ENCODE measurements around the gene VPS41. TPM values are rescaled to one million over a fixed set of nuclear protein-coding genes. Genes with fewer than 3 reads are reported as not detected.

VPS41 gene
- total RNA-seq, 1 donor from 2014 or later = 60.4 TPM

DNA sequence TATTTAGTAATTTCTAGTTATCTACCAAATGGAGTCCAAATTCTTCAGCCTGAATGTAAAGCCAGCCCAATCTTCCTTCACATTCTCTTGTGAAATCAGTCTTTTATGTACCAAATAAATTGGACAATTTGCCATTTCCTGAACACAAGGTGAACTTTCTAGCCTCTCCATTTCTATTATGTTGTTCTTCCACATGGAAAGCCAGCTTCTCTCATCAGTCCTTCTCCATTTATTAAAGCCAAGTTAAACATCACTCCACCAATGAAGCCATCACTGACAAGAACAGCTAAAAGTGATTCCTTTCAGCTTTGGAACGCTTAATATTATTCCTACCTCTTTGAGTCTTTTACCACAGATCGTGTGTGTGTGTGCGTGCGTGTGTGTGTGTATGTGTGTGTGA lies 88.4 kb downstream of the VPS41 start:
- intact Hi-C loops (cut with micrococcal nuclease) = no loop called here

DNA sequence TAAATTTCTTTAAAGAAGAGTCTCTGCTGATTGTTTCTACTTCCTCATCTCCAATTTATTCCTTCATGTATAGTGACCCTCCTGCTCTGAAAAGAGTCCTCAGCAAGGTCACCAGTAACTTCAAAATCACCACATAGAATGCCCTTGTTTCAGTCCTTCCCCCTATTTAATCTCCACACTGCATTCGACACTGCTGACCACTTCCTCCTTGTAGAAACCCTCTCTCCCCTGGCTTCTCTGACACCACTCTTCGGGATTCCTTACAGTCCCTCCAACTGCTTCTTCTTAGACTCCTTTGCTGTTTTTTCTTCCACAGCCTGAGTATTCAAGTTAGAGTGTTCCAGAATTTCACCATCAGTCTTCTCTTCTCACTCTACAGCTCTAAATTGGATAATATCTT lies 89.5 kb downstream of the VPS41 start:
- intact Hi-C loops (cut with micrococcal nuclease) = no loop called here

DNA sequence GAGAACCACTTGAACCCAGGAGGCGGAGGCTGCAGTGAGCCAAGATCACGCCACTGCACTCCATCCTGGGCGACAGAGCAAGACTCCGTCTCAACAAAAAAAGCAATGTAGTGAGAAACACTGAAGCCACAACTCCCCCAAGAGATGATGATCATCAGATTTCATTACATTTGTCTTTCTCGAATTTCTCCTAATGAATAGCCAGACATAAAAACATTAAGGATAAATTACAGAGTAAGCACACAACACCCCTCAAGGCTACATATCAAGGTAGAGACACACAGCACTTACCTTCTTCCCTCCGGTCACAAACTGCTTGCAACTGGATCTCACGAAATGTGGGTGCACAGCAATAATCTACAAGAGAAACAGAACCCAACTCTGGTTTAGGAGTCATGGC lies 91.5 kb downstream of the VPS41 start:
- intact Hi-C loops (cut with micrococcal nuclease) = no loop called here

DNA sequence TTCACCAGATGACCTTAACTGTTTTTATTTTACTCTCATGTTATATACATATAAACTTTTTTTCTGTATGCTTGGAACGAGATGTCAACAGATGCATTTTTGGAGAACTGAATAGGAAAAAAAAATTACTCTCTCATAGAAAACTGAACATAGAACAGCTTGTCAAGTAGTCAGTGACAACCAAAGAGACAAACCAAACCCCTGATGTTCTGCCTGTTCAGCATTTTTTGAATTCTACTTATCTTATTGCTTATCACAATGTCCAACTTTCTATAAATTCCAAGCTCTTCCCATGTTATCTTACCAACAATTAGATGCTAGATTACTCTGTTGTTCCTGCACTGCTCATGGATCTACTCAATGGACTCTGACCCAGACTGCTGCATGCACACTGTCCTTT lies 95.2 kb downstream of the VPS41 start:
- intact Hi-C loops (cut with micrococcal nuclease) = no loop called here

DNA sequence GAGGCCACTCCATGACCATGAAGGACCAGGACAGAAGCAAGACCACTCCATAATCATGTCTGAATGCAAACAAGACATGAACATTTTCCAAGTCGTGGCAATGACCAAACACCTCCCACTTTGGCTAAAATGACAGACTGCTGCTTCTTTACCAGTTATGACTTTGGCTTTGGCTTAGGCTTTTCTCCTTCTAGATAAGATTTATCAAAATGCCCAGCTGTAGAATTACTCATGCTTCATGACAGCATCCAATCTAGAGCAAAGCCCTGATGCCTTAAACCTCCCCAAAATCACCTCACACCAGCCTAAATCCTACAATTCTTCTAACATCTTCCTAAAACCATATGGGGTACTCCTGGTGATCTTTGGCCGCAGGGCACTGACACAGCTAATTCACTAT lies 102.1 kb downstream of the VPS41 start:
- intact Hi-C loops (cut with micrococcal nuclease) = no loop called here

DNA sequence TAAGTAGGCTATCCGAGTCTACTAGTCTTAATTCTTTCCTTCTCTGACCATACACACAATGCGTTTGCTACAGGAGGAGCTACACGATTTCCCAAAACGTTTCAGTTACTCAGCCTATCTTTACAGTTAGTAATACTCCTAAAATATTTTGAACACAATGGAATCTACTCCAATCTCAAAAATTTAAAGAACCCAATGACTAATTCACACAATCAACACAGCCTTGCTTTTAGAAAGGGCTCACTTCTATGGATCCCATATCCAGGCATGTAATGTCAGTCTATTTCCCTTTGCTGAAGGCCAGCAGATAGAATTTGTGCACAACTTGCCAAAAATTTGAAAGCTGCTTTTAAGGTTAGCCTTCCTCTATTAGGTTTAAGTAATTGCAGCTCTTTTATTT lies 107.2 kb downstream of the VPS41 start:
- intact Hi-C loops (cut with micrococcal nuclease) = no loop called here

DNA sequence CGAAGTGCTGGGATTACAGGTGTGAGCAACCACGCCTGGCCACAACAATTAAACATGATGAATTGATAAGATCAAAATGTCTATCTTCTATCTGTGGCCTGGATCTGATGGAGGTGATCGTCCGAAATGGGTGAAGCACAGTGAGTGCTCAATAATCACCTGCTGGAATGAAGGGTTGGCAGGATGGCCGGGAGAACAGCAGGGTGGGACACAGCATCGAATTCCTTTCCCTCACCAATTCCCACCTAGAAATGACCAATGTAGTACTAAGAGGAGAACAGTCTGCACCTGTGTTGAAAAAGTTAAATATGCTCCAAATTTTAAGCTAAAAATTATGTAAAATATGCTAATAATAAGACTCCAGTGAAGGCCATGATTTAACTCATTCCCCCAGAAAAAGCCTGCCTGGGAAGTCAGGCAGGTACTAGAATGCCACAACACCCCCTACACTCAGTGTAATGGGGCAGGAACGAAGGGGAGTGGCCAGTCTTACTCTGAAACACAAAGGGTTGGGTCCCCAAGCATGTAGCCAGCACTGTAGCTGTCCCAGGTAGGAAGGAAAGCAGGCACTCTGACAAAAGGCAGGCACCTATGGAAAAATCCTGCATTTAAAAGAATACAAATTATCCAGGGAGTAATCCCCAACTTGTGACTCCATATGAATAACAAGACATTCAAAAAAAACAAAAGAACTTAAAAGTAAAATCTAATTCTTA lies 110.3 kb downstream of the VPS41 start:
- intact Hi-C loops (cut with micrococcal nuclease) = no loop called here

DNA sequence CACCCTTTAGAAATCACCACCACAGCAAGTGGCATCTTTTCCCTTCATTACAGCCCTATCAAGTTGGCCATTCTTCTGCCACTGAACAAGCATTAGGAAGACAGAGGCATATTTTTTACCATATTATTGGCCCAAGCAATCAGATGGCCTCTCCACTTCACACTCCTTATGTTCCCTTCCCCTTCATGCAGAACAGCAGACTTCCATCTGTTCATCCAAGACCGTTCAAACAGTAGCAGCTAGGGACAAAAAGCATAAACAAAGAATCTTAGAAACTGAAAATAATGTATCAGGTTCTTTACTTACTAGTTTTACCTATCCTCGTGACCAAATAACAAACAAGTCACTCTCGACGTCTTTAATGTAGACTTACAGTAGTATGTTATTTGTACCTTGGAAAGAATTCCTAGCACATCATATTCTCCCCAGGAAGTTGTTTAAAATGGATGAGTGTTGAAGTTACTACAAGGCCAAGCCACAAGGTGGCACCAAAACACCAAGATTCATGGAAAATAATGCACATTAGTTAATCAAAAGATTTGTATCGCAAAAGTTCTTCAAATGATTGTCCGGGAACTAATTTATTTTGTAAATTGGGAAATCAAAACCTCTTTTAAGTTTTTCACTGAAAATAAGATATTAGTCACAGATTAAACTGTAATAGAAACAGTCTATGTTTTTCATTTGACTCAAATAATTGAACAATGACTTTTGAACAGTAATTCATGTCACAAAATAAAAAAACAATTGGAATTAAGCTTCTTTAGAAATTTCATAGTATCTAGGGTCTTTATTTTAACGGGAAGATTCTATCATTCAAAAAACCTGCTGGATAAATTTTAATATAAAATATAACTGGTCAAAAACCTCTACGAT lies 112.1 kb downstream of the VPS41 start:
- intact Hi-C loops (cut with micrococcal nuclease) = loop anchor here (1.0 kb wide), 2 partner anchors 135 to 723 kb away; no protein-coding TSS in a partner anchor

DNA sequence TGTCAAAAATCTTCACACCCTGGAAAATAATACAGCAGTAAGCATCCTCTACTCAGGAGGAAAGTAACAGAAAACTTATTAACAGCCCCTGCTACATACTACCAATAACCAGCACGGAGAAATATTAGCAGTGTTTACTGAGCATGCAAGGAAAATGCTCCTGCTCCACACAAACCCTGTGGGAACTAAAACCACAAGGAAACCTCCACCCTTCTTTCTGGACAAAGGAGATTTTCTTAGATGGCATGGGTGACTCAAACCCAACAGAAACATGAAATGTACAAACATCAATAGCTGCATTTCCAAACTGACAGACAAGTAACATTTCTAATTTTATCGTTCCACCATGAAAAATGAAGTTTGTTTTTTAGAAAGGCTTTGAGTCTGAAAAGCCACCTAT lies 113.4 kb downstream of the VPS41 start:
- intact Hi-C loops (cut with micrococcal nuclease) = no loop called here

DNA sequence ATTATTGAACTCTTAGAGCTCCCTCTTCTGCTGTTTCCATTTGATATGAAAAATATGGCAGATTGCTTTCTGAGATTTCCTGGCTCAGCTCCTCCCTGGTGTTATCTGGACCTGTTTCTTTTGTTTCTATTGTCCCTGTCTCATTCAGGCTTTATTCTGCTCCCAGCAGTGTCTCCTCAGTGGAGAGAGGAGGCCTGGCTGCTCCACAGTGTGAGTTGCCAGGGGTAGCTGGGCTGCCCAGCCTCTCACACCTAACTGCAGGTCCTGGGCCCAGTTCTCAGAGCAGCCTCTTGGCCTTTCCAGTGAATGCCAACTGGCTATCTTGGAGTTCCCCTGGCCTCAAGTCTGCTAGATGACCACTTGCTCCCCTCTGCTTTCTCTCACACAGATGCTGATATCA lies 127.0 kb downstream of the VPS41 start:
- intact Hi-C loops (cut with micrococcal nuclease) = no loop called here

DNA sequence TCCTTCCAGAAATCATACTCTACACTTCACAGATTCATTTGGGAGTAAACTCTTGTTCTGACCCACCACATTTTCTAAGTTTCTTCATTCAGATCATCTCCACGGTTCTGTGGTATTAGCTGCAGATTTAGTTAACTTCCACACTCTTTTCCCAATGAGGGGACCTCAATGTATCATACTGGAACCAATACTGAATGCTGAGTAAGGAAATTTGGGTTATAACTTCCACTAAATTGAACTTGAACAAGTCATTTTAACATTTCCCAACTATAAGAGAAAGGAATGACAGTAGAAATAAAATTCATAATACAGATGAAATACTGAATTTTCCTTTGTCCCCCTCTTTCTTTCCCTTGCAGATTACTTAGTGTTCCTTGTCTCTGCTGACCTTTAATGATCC lies 131.4 kb downstream of the VPS41 start:
- intact Hi-C loops (cut with micrococcal nuclease) = no loop called here

DNA sequence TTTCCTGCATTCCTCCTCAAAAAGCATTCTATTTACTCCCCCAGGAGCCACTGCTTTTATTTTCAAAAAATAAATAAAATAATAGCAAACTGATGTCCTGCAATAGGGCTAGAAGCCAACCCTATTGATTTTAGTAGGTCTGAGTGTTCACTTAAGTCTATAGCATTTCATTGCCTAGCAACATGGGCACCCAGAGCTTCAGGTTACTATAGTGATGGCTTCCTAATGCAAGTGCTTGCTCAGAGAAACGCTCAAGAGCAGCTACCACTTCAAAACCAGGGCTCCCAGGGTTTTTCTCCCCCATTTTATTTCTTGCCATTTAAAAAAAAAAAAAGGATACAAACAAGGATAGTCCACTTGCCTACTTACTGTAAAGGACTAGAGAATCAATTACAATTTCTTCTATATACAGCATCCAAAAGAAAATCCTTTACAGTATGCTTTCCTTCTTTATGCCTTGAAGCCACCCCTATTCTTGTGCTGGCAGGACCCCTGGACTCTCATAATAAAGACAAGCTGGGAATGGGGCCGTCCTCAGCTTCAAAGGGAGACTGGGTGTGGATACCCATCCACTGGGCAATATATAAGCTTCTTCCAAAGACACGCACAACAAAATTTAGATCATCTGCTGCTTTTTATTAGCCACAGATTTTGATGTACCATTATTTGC lies 133.3 kb downstream of the VPS41 start:
- intact Hi-C loops (cut with micrococcal nuclease) = no loop called here

DNA sequence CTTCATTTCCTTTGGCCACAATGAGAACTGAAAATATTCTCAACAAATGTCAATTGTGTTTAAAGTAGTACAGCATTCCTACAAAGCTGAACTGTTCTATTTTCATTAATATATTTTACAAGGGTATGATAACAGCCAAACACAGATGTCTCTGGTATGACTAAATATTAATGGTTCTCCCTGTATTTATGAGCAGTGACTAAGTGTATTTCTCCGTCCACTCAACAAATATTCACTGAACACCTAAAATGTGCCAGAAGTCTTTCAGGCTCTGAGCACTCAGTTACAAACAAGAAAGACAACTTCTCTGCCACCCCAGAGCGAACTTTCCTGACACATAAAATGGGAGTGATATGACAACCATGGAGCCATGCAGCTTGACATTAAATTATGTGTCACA lies 135.6 kb downstream of the VPS41 start:
- intact Hi-C loops (cut with micrococcal nuclease) = no loop called here

DNA sequence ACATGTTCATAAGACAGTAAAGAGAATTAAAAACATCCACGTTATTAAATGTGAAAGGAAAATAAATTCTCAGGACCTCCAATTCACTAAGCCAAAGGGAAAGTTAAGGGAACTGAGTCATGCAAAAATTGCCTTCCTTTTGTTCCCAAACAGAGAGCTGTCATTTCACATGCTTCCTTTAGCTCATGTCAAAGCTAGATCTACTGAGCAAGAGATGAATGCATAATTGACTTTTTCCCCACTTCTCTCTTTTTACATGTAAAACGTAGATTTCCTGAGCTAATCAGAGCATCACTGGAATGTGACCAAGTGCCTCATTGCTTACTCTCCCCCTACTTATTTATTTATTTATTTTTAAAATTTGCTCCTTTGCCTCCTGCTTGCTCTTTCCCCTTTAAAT lies 148.8 kb downstream of the VPS41 start:
- intact Hi-C loops (cut with micrococcal nuclease) = no loop called here

DNA sequence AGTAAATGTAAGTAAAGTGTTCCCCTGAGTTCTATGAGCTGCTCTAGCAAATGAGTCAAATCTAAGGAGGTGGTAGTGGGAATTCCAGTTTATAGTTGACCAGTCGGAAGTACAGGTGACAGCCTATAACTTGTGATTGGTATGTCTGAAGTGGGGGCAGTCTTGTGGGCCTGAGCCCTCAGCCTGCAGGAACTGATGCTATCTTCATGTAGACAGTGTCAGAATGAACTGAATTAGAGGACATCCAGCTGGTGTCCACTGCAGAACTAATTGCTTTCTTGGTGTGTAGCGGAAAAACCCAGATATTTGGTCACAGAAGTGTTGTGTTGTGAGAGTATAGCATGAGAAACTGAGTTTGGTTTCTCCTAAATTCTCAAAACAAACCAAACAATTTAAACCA lies 150.0 kb downstream of the VPS41 start:
- intact Hi-C loops (cut with micrococcal nuclease) = no loop called here

DNA sequence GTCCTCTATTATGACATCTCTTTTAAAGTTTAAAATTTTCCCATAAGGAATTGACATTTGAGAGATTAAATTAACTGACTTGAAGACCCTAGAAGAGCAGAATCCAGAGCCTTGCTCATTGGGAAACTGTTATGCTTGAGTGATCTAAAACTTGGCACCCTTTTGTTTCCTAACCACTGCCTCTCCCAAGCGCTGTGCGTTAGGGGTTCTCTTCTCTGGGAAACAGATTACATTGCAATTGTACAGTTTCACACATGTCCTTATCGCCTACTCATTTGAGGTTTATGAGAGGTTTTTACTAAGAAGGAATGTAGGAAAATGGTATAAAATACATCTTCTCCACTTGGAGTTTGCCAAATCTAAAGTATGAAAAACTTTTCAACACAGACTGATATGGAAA lies 151.1 kb downstream of the VPS41 start:
- intact Hi-C loops (cut with micrococcal nuclease) = no loop called here

DNA sequence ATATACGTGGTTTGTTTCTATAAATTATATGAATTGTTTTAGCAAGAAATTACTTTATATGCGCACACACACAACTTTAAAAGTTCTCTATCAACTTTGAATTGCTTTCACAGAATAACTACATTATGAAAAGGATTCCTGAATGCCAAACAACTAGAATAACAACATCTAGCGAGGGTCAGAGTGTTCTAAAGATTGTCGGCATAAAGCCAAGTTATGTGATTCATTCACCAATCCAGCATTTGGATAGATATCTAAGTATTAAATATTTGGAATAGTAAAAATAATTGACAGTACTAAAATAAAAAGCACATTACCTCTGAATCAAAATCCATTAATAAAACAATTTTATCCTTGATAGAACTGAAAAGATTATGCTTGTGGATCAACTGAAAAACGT lies 152.5 kb downstream of the VPS41 start:
- intact Hi-C loops (cut with micrococcal nuclease) = no loop called here

DNA sequence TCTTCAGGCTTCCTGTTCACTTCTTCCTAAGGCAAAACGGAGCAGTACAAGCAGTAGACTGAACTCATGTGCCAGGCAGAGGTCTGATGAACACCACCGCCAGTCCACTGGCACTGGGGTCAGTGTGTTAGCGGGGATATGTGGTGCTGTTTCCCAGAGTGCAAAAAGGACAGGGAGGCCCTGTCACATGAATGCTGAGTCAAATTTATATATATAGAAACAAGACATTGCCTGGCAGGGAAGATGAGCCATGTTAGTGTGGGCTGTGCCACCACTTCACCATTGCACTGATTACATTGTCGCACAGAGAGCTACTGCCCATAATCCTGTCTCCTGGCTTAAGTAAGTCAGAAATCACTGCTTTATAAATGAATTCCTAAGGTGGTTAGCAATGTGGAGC lies 155.6 kb downstream of the VPS41 start:
- intact Hi-C loops (cut with micrococcal nuclease) = no loop called here

DNA sequence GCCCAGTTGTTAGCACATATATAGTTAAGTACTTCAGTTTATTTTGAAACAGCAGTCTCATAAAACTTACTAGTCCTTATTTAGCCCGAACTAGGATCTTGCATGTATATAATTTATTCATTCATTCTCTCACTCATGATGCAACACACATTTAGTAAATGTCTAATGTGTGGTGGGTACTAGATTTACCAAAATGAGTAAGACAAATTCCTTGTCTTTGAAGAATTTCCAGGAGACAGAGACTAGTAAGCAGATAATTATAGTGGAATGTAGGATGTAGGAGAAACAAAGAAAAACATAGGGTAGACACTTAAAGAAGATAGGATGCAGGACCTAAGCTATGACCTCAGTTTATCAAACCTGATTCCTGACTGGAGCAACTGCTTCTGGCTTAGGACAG lies 157.6 kb downstream of the VPS41 start:
- intact Hi-C loops (cut with micrococcal nuclease) = no loop called here

DNA sequence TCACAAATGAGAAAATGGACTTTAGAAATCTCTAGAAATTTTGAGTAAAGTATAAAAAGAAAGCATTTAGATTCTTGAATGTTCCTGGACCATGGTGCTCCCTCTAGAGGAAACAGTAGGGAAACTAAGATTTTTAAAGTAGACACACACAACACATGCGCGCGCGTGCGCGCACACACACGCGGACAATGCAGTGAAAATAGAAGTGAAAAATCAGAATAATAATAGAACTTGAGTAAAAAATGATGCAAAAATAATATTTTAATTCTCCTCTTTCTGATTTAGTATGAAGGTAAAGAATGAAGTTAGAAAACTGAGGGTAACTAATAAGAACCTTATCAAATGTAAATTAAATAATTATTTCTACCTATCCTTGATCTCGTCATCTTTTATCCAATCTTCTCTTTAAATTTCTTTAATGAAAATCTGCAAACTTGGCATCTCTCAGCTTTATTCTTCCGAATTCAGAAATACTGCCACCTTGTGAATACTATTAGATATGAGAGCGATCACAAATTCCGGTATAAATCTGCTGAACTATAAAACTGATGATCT lies 160.9 kb downstream of the VPS41 start:
- intact Hi-C loops (cut with micrococcal nuclease) = no loop called here

DNA sequence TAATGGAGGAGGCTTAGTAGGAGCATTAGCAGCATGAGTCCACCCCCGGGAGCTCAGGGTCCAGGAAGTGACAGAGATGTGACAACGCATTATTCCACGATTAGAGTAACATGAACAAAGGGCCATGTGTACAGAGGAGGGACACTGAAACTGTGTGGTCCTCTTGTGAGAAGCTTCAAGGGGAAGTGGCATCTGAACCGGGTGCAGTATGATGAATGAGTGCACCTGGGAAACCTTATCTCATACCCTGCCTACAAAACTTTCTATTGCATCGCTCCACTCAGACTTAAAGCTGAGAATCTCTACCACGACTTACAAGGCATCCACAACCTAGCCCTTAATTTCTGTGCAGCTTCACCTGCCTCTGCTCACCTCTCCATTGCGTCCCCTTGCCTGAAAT lies 162.6 kb downstream of the VPS41 start:
- intact Hi-C loops (cut with micrococcal nuclease) = no loop called here

DNA sequence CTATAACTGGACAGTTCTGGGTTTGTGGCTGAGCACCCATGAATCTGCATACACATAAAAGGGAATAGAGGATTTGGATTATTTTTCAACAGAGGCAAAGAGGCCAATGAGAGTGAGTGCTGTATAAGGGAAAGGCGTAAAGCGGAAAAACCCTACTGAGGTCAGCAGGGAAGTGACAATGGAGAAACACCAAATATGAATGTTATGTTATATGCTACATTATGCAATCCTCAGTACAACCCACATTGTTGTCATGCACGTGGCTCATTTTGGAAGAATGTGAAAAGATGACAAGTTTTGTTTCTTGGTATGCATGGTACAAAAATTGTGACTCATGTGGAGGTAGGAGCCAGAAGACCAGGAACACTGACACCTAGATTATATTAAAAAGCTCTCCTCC lies 164.2 kb downstream of the VPS41 start:
- intact Hi-C loops (cut with micrococcal nuclease) = no loop called here

Measured in T-helper 2 cell treated with Interferon-gamma antibody and Interleukin-4, amounts not matched to agents 100 ng/mL and 5 ng/mL, for 36 hours (primary cell).